Heart left ventricle (tissue), 13 donors: ENCODE results near the gene HCCS.

Experiments used
- POLR2A ChIP-seq, 2 donors: fragments of 450-650 bp; IDR thresholded peaks; one replicate each; pipeline ENCODE4 v1.6.1; 2017; ENCODE audit warnings: antibody characterized with exemption in 2 of 2, mild to moderate bottlenecking in 2 of 2, moderate library complexity in 2 of 2
- TF ChIP-seq, protein P1 (sequence below), 12 donors: fragments of 200-600 bp; sonication (generic) in 4 of 12; IDR thresholded peaks; one replicate each; pipeline versions ENCODE4 v1.5.0 to v1.8.0; 2018 to 2022; ENCODE audit warnings: antibody characterized with exemption in 12 of 12, mild to moderate bottlenecking in 5 of 12
- donor health status: ischemic (EF 13 %, LVEDD 7.1; RV severe dilation, severe dysfunction).
- donor health status: DM: no; HTN: yes; CAD: no.
- donor health status: DM: no; HTN: no; CAD: no.
- donor health status: ischemic (EF 25% LVEDD 6.9; RV normal size, moderate dysfunction).
- donor health status: ischemic (EF 25% LVEDD 5.7; RV mildly dilated, moderate dysfunction).
- donor health status: ischemic (EF 35%, LVEDD 5.7; RV mildly dilated, moderate dysfunction).
- donor health status: nonischemic (EF 11% LVEDD 7.7; RV severe dilation, severe dysfunction).
- donor health status: DM: yes; HTN: yes; CAD: no.
- donor health status: PGD.
- donor health status: ischemic (EF 29% LVEDD 5.4; RV normal size, mild dysfunction).
- donor health status: nonischemic (EF 23%, LVEDD 6.1; RV moderate dilation, normal function).

GRCh38 chrX:11172415-11172814, 61.3 kb downstream of the HCCS start:
- no peak for TF ChIP-seq POLR2A (IDR thresholded peaks at IDR 0.05)
- TF ChIP-seq, protein P1, sequence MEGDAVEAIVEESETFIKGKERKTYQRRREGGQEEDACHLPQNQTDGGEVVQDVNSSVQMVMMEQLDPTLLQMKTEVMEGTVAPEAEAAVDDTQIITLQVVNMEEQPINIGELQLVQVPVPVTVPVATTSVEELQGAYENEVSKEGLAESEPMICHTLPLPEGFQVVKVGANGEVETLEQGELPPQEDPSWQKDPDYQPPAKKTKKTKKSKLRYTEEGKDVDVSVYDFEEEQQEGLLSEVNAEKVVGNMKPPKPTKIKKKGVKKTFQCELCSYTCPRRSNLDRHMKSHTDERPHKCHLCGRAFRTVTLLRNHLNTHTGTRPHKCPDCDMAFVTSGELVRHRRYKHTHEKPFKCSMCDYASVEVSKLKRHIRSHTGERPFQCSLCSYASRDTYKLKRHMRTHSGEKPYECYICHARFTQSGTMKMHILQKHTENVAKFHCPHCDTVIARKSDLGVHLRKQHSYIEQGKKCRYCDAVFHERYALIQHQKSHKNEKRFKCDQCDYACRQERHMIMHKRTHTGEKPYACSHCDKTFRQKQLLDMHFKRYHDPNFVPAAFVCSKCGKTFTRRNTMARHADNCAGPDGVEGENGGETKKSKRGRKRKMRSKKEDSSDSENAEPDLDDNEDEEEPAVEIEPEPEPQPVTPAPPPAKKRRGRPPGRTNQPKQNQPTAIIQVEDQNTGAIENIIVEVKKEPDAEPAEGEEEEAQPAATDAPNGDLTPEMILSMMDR (IDR thresholded peaks at IDR 0.05) = no peak
